IMR-90 (cell line): ENCODE results near the gene KLK14. TPM values are rescaled to one million over a fixed set of nuclear protein-coding genes. Genes with fewer than 3 reads are reported as not detected.

Experiments
- ATAC-seq: fragments of 200-7000 bp; cut with Tn5 transposase; 2 replicates; pipeline ENCODE4 v1.9.1; 2020; ENCODE audit warnings: low read depth, mild to moderate bottlenecking, moderate library complexity
- BruUV-seq: library from RNA; stranded (reverse); fragments of 400-500 nt; replicated peaks from 2 replicates; lab custom pipeline; 2021; lab: Mats Ljungman, UMichigan
- CTCF ChIA-PET: fragments of 300-600 bp; formaldehyde crosslinking; extraction: SDS; loops from one replicate; lab custom pipeline; 2021; ENCODE audit warnings: antibody characterized with exemption; lab: Yijun Ruan, JAX
- POLR2A ChIA-PET: fragments of 300-600 bp; sonication (Branson Sonifier 250); formaldehyde crosslinking; loops from one replicate; lab custom pipeline; 2022; ENCODE audit warnings: antibody characterized with exemption; ENCODE audit not compliant: unreplicated experiment; lab: Charles Lee
- DNase-seq: peaks from one replicate; pipeline ENCODE4 v3.0.0; 2013
- H2AFZ ChIP-seq: replicated peaks from 2 replicates; pipeline ENCODE3; 2013; ENCODE audit warnings: low read length, mild to moderate bottlenecking; ENCODE audit not compliant: poor library complexity
- H2AK5ac ChIP-seq: 2 replicates; pipeline ENCODE4 v1.6.1; 2013; ENCODE audit warnings: low read depth, low read length, inconsistent platforms
- H2AK9ac ChIP-seq: replicated peaks from 2 replicates; pipeline ENCODE3; 2013; ENCODE audit warnings: mild to moderate bottlenecking, low read depth, low read length, moderate library complexity; ENCODE audit not compliant: poor library complexity
- H2BK120ac ChIP-seq: 2 replicates; pipeline ENCODE4 v1.6.1; 2013; ENCODE audit warnings: low read depth, low read length, inconsistent platforms
- H2BK15ac ChIP-seq: 3 replicates; pipeline ENCODE4 v1.6.1; 2013; ENCODE audit warnings: low read depth, low read length, inconsistent platforms
- H2BK20ac ChIP-seq: 2 replicates; pipeline ENCODE4 v1.6.1; 2013; ENCODE audit warnings: low read depth, mild to moderate bottlenecking, inconsistent platforms, low read length, moderate library complexity
- H2BK5ac ChIP-seq: 2 replicates; pipeline ENCODE4 v1.6.1; 2013; ENCODE audit warnings: mild to moderate bottlenecking, low read depth, low read length, inconsistent platforms; ENCODE audit not compliant: poor library complexity, severe bottlenecking
- H3K14ac ChIP-seq: replicated peaks from 2 replicates; pipeline ENCODE4 v1.6.1; 2013; ENCODE audit warnings: low read depth, low read length, inconsistent platforms
- H3K18ac ChIP-seq: 2 replicates; pipeline ENCODE4 v1.6.1; 2013; ENCODE audit warnings: low read depth, low read length, control low read depth
- H3K23ac ChIP-seq: 2 replicates; pipeline ENCODE4 v1.6.1; 2013; ENCODE audit warnings: low read depth, low read length, inconsistent platforms
- H3K27ac ChIP-seq: 2 replicates; pipeline ENCODE4 v1.5.1; 2013; ENCODE audit warnings: mild to moderate bottlenecking, control low read depth, low read length; ENCODE audit not compliant: insufficient read depth
- H3K27me3 ChIP-seq: 2 replicates; pipeline ENCODE4 v1.6.1; 2013; ENCODE audit warnings: low read length; ENCODE audit not compliant: control insufficient read depth, insufficient read depth
- H3K36me3 ChIP-seq: 2 replicates; pipeline ENCODE4 v1.6.1; 2013; ENCODE audit warnings: low read length, mixed read lengths; ENCODE audit not compliant: control insufficient read depth, insufficient read depth
- H3K4ac ChIP-seq: 2 replicates; pipeline ENCODE4 v1.6.1; 2013; ENCODE audit warnings: low read depth, low read length, inconsistent platforms
- H3K4me1 ChIP-seq: 2 replicates; pipeline ENCODE4 v1.6.1; 2013; ENCODE audit warnings: low read length, mixed read lengths; ENCODE audit not compliant: control insufficient read depth, insufficient read depth
- H3K4me2 ChIP-seq: 2 replicates; pipeline ENCODE4 v1.6.1; 2013; ENCODE audit warnings: low read depth, mild to moderate bottlenecking, control low read depth, low read length, moderate library complexity
- H3K4me3 ChIP-seq: 2 replicates; pipeline ENCODE4 v1.5.1; 2013; ENCODE audit warnings: low read depth, mild to moderate bottlenecking, control low read depth, low read length, moderate library complexity; ENCODE audit not compliant: insufficient read depth
- H3K56ac ChIP-seq: 2 replicates; pipeline ENCODE4 v1.6.1; 2013; ENCODE audit warnings: low read length, inconsistent platforms; ENCODE audit not compliant: insufficient read depth; ENCODE audit errors: extremely low read depth
- H3K79me1 ChIP-seq, 2 experiments: 2 replicates each; pipeline ENCODE4 v1.6.1; 2013; ENCODE audit warnings: low read length in 2 of 2, inconsistent platforms in 1 of 2, low read depth in 1 of 2
- H3K9ac ChIP-seq: 2 replicates; pipeline ENCODE4 v1.6.1; 2013; ENCODE audit warnings: low read depth, low read length, control low read depth
- H3K9me1 ChIP-seq: 2 replicates; pipeline ENCODE4 v1.6.1; 2013; ENCODE audit warnings: low read length, inconsistent platforms; ENCODE audit not compliant: insufficient read depth
- H3K9me3 ChIP-seq: 2 replicates; pipeline ENCODE4 v1.6.1; 2013; ENCODE audit warnings: low read length; ENCODE audit not compliant: control insufficient read depth, insufficient read depth
- H4K20me1 ChIP-seq: 2 replicates; pipeline ENCODE4 v1.6.1; 2013; ENCODE audit warnings: low read length, inconsistent platforms; ENCODE audit not compliant: insufficient read depth
- H4K5ac ChIP-seq: 2 replicates; pipeline ENCODE4 v1.6.1; 2013; ENCODE audit warnings: mild to moderate bottlenecking, low read depth, low read length, control low read depth
- H4K8ac ChIP-seq, 2 experiments: 2 replicates each; pipeline ENCODE4 v1.6.1; 2013; ENCODE audit warnings: low read depth in 2 of 2, low read length in 2 of 2, control low read depth in 1 of 2, inconsistent platforms in 1 of 2
- H4K91ac ChIP-seq: 2 replicates; pipeline ENCODE4 v1.6.1; 2013; ENCODE audit warnings: low read depth, low read length, inconsistent platforms; ENCODE audit not compliant: insufficient read depth
- BHLHE40 ChIP-seq: fragments of 150-350 bp; IDR thresholded peaks from 2 replicates; pipeline ENCODE4 v1.6.1; 2016; ENCODE audit warnings: mild to moderate bottlenecking, low read depth, low read length
- CEBPB ChIP-seq: IDR thresholded peaks from 2 replicates; pipeline ENCODE4 v1.6.1; 2012; ENCODE audit warnings: low read depth, low read length, improper control_type of control experiment
- FOS ChIP-seq: fragments of 150-350 bp; IDR thresholded peaks from 2 replicates; pipeline ENCODE4 v1.6.1; 2016; ENCODE audit warnings: low read depth, low read length
- MAZ ChIP-seq: IDR thresholded peaks from 2 replicates; pipeline ENCODE4 v1.6.1; 2012; ENCODE audit warnings: low read depth, mild to moderate bottlenecking, low read length, improper control_type of control experiment, moderate library complexity, borderline replicate concordance
- RAD21 ChIP-seq: IDR thresholded peaks from 2 replicates; pipeline ENCODE4 v1.6.1; 2012; ENCODE audit warnings: low read length, improper control_type of control experiment
- RFX5 ChIP-seq: IDR thresholded peaks from 2 replicates; pipeline ENCODE4 v1.8.0; 2012; ENCODE audit warnings: low read depth, mild to moderate bottlenecking, low read length, moderate library complexity
- SMC3 ChIP-seq: fragments of 150-350 bp; IDR thresholded peaks from 2 replicates; pipeline ENCODE4 v1.6.1; 2016; ENCODE audit warnings: low read depth, mild to moderate bottlenecking, antibody characterized with exemption, low read length, moderate library complexity
- WGBS, 2 experiments: methylation state at CpG; one replicate each; pipeline versions ENCODE4 v1.1.5 to v1.1.7; 2013; ENCODE audit warnings: missing lambda C conversion rate in 2 of 2; ENCODE audit not compliant: insufficient read length in 1 of 2; ENCODE audit errors: extremely low coverage in 2 of 2; 5-methylcytosine and 5-hydroxymethylcytosine counted together
- dilution Hi-C: fragments of 300-500 bp; cut with HindIII; formaldehyde crosslinking; loops from one replicate; pipeline ENCODE4 v1.14.3; 2018; ENCODE audit warnings: low sequenced_read_pairs; ENCODE audit not compliant: unreplicated experiment
- in situ Hi-C: fragments of 300-500 bp; cut with MboI; formaldehyde crosslinking; loops from 3 replicates; pipeline ENCODE4 v1.14.3; 2019; ENCODE audit warnings: low sequenced_read_pairs, inconsistent platforms, mixed read lengths
- intact Hi-C: fragments of 100-400 bp; cut with micrococcal nuclease; formaldehyde crosslinking; loops from 2 replicates; pipeline ENCODE4 v1.10.0; 2022
- polyA plus RNA-seq, 3 experiments: library from polyadenylated mRNA; depleted of rRNA; stranded (reverse); fragments of >200 nt; gene quantifications; 2 replicates each; pipeline ENCODE4 v1.2.3, GENCODE V29; 2012; ENCODE audit warnings: low replicate concordance in 1 of 3
- total RNA-seq: library from RNA; depleted of rRNA; stranded (reverse); fragments of >200 nt; gene quantifications from 2 replicates; pipeline ENCODE4 v1.2.3, GENCODE V29; 2012
- TF ChIP-seq, protein P1 (sequence below): fragments of 150-350 bp; IDR thresholded peaks from 2 replicates; pipeline ENCODE4 v1.6.1; 2017; ENCODE audit warnings: mild to moderate bottlenecking, antibody characterized with exemption, low read length, low read depth
- TF ChIP-seq, protein P2 (sequence below): conservative IDR thresholded peaks from 2 replicates; pipeline ENCODE4 v1.5.1; 2012; ENCODE audit warnings: mild to moderate bottlenecking, low read depth, low read length, improper control_type of control experiment

KLK14 gene
- total and polyA plus RNA-seq, 2 of the 4 experiments (the other 2 are of a cell fraction): not detected

DNA sequence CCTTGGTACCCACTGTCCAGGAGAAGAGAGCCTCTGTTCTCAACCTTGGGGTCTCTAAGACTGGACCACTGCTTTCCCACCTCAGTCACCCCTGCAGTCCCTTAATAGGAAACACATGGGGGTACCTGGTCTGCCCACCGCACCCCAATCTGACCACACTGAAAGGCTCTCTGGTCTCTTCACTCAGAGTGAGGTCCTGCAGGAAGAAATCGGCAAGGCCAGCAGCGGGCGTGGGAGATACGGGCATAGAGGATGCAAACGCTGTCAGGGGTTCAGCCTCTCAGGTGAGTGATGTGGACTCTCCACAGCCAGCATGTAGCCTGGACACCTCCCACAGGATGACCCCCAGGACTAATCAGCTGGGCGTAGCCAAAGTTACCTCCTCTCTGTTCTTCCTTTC is 45.5 kb upstream of the KLK14 start:
- Histone ChIP-seq H4K5ac (no peak overlapping the region), H3K23ac (no peak overlapping the region), H3K79me1 (no peaks in the 10 kb centered on the region), H3K36me3 (no peaks in the 10 kb centered on the region), H3K18ac (no peak overlapping the region), H2BK5ac (no peak overlapping the region), H4K8ac (0 out of 4 replicates have a peak overlapping the region, but pooled peaks of 1 of the 2 experiments have one; percentile 10), H3K4me3 (no peak overlapping the region), H3K9ac (no peak overlapping the region), H2AK9ac (peak overlapping the region; percentile 78), H3K4ac (peak overlapping the region; percentile 15; the same call in 1 of the 2 replicates), H3K4me1 (0 out of 2 replicates have a peak, but pooled peaks cover 2% of the 10 kb centered on the region), H4K91ac (no peak overlapping the region), H2AFZ (peak overlapping the region; percentile 51), H2AK5ac (no peak overlapping the region; the same call in 1 of the 2 replicates), H2BK15ac (no peak overlapping the region), H2BK120ac (0 out of 2 replicates have a peak overlapping the region, but pooled peaks have one; percentile 15), H3K27me3 (no peaks in the 10 kb centered on the region; the same call in 1 of the 2 replicates), H3K4me2 (no peak overlapping the region), H4K20me1 (no peaks in the 10 kb centered on the region), H2BK20ac (no peak overlapping the region), H3K14ac (no peak overlapping the region), H3K27ac (no peak overlapping the region), H3K9me1 (peaks cover 4% of the 10 kb centered on the region; the same call in 1 of the 2 replicates), H3K9me3 (no peaks in the 10 kb centered on the region), H3K56ac (no peak overlapping the region)
- ChIA-PET POLR2A (no interaction called here), CTCF (no interaction called here)
- TF ChIP-seq CEBPB: no peak
- TF ChIP-seq RAD21: no peak
- TF ChIP-seq, protein P1, sequence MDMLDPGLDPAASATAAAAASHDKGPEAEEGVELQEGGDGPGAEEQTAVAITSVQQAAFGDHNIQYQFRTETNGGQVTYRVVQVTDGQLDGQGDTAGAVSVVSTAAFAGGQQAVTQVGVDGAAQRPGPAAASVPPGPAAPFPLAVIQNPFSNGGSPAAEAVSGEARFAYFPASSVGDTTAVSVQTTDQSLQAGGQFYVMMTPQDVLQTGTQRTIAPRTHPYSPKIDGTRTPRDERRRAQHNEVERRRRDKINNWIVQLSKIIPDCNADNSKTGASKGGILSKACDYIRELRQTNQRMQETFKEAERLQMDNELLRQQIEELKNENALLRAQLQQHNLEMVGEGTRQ: no peak
- no peak for TF ChIP-seq SMC3
- TF ChIP-seq, protein P2, sequence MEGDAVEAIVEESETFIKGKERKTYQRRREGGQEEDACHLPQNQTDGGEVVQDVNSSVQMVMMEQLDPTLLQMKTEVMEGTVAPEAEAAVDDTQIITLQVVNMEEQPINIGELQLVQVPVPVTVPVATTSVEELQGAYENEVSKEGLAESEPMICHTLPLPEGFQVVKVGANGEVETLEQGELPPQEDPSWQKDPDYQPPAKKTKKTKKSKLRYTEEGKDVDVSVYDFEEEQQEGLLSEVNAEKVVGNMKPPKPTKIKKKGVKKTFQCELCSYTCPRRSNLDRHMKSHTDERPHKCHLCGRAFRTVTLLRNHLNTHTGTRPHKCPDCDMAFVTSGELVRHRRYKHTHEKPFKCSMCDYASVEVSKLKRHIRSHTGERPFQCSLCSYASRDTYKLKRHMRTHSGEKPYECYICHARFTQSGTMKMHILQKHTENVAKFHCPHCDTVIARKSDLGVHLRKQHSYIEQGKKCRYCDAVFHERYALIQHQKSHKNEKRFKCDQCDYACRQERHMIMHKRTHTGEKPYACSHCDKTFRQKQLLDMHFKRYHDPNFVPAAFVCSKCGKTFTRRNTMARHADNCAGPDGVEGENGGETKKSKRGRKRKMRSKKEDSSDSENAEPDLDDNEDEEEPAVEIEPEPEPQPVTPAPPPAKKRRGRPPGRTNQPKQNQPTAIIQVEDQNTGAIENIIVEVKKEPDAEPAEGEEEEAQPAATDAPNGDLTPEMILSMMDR: no peak
- no peak for TF ChIP-seq FOS
- no peak for TF ChIP-seq RFX5
- no peak for TF ChIP-seq MAZ
- TF ChIP-seq BHLHE40: no peak
- DNase-seq (no peak), ATAC-seq (no peak)
- 69% methylated on average over 2 of the region's 7 CpGs; no CpG with 5 or more reads in 1 of the 2 experiments for WGBS, 2 experiments
- intact Hi-C loops (no loop called here), dilution Hi-C loops (no loop called here), in situ Hi-C loops (no loop called here)
- no TSS peak for BruUV-seq
